Stimulated activated CD4-positive, alpha-beta T cell treated with anti-CD3 and anti-CD28 coated beads, TNF-alpha, amount 100 ng/mL, for 24 hours (primary cell): ENCODE data around the gene SFXN5.
"Not testable (repeated sequence)": the region's sequence is repeated elsewhere in the genome, so short reads cannot be mapped to it uniquely, and the experiment has no call there.

Source experiments
- DNase-seq, 3 experiments: peaks; one replicate each; pipeline ENCODE4 v3.0.0-alpha.2; 2020; ENCODE audit warnings: low read depth in 3 of 3

The SFXN5 gene

DNA sequence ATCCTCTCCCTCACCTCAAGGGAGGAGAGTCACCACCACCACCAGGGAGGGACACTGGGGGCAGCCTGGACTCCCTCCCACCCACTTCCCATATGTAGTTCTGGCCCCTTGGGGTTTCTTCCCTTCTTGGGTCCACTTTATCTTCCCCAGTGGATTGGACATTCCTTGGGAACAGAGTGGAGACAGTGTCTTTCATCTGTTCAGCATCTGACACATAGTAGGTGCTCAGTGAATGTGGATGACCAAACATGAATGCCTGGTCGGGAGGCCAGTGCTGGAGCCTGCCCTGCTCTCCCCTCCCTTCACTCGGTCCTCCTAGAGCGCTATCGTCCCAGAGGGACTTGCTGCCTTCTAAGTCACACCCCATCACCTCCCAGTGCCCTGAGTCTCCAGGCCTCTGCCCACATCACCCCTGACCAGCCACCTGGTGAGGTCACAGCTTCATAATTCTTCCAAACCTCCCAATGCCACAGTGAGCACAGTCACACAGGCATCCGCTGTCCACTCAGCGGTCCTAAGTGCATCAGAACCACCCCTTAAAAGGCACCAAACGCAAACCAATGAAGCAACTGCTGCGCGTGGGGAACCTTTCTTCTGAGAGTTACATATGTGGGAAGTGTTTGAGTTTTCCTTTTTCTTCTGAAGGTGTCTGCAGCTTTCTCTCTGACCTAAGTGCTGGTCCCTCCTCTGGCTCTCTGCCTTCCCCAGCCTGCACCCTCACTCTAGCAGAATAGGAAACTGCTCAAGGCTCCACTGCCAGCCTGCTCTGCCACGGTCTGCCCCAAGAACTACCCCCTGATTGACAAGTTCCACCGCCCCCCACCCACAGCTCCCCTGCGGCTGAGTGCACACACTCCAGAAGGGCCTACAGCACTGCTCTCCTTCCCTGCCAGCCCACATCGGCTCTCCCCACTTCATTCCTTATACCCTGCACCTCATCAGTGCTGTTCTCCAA is 7.2 kb upstream of the SFXN5 start:
- no peak for DNase-seq

DNA sequence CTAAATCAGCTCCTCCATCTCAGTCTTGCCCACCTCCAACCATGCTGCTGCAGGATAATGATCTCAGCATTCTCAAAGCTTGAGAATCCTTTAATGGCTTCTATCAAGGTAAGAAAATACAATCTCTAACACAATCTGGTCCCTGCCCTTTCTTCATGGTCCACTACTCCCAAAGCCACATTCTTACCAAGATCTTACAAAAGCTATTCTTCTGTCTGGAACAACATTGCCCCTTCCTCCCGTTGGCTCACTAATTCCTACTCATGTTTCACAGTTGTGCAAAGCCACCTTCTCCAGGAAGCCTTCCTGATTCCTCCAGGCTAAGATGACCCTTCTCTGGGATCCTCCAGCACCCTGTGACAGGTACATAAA is 5.9 kb upstream of the SFXN5 start:
- DNase-seq, result no peak

DNA sequence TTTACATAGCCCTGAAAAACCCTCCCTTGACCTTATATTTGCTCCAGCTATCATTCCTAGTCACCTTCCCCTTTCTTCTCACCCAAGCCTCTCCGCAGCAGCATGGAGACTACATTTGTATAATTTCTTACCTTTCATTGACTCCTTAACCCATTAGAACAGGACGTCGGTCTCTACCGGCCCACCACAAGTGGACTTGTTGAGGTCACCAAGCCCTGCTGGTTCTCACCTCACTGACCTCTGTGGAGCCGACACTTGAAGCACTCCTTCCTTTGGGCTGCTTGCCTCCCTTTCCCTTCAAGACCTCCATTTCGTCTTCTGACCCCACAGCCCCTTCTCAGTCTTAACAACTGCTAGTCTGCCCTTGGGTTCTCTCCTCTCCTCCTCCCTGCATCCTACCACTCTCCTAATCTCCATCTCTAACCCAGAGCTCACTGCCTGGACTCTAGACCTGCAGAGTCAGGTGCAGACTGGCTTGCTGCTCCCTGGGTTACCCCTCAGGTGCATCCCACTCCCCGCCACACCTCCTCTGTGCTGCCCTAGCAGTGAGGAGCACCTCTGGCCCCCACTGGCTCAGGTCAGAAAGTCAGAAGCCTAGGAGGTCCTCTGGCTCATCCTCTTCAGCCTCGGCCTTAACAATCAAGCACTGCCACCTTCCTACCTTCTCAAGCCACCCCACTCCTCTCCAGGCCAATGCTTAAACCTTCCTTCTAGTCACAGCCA is 5.3 kb upstream of the SFXN5 start:
- DNase-seq, result no peak

DNA sequence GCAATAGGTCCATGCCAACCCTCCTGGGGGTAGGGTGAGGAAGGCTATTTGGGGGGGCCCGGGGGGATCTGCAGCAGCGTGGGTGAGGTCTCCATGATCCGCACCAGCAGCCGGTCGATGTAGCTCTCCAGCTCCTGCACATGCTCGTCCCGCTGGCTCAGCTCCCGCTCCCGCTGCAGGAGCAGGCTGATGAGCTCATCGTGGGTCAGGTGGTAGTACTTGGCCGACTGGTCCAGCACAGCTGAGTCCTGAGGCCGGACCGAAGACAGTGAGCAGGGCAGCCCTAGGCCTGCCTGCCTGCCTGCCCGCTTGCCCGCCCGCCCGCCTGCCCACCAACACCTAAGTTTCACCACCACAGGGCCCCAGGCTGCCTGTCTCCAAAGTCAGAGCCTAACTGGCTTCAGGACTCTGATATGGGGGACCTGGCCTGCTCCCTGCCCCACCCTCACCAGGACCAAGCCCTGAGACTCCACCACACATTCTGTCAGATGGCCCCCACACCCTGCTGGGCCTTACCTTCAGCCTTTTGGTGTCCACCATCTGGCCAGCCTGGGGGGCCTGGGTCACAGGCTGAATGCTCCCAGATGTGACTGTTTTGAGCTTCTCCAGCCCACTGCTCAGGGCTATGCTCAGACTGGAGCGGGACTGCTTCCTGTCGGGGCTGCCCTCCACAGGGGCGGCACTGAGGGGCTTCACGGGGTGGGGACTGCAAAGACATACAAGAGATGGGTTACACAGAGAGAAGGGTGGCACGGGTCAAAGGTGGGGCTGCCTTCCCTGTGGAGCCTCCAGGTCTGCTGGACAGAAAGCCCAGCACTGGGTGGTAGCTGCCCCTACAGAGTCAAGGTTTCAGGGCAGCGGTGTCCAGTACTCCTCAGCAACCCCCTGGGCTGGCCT is 4.2 kb upstream of the SFXN5 start:
- DNase-seq, result no peak

DNA sequence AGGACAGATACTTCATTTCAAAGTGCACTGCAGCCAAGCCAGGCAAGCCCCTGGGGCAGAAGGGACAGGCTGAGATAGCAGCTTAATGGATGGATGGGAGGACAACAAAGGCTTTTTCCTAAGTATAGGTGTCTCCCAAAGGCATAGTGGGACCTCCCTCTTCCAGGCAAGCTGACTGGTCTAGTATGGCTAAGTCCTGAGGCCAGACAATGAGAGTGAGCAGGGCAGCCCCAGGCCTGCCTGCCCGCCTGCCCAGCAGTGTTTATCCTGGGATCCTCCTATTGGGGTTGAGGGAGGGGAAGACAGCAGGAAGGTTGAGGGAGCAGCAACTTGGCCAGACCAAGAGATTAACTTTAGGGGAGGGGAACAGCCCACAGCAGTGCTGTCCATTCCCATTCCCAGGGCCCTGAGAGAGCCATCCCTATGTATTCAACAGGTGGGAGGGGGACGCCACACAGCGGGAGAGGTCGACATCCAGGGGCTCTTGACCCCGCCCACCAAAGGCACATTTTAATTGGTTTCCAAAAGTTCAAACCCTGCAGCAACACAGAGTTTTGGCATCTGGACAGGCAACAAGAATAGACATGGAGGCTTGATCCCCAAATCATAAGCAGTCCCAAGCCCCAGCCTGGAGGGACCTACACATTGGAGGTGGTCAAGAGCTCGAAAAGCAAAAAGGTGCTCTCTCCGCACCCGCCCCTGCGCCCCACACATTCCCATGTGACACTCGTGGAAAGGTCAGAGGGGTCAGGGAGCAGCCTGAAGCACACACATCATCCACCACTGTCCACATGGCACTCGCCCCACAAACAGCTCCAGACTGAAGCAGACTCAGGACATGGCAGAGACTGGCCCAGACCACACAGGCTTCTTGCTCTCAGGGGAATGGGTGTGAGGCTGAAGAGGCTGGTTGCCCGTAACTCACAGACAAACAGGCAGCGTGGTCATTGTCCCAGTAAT is 2.9 kb upstream of the SFXN5 start:
- DNase-seq, result no peak

DNA sequence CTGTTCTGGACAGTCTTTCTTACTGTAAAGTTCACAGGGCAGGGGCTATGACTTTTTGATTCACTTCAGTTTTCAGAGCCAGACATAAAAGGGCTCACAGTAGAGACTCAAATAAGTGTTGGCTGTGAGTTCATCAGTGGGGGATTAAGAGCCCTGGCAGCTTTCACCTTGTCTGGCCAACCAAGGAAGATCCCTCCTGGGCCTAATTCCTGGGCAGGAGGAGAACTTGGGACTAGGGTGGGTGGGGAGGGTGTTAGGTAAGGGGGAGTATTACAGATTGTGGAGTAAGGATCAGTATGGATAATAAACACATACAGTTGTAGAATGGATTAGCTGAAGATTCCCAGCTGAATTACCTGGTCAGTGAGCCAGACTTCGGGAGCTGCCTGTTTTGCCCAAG is 904 bp upstream of the SFXN5 start:
- no peak for DNase-seq

DNA sequence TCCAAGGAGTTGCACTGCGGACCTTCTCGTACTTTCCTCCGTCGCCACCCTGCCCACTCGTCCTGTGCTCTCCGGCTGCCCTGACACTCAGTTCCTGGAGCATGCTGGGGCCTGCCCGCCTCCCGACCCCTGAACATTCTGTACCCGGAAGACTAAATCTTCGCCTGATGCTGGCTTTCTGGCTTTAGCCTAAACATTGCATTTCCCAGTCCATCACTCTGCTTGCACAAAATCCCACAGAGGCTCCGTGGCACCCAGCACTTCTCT is 550 bp upstream of the SFXN5 start:
- DNase-seq, result no peak

DNA sequence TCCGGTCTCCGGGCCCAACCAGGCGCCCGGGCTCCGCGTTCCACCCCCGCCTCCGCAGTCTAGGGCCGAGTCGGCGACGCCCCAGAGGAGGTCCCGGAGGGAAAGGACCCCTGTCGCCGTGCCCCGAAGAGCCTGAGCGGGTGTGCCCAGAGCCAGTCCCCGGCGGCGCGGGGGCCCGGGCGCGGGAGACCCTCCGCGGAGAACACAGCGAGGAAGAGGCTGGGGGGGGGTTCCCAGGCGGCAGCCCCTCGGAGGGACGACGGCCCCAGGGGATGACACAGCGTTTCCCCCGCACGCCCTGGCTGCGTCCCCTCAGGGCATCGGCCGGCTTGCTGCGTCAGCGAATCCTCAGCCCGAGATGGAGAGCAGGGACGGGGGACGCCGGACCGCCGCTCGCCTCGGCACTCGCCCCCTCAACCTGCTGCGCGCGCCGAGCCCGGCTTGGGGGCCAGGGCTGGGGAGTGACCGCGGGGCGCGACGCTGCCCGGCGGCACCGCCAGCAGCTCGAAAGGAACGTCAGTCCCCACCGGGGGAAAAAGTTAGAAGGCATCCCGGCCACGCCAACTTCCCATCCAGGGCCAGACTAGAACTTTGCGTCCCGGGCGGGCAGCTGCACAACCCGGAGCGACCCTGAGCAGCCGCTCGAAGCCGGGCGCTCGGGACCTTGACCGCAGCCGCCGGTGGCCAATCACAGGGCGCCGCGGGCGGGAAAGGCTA is 711 bp downstream of the SFXN5 start:
- peak in 1 of 3 experiments; percentile 52 for DNase-seq

DNA sequence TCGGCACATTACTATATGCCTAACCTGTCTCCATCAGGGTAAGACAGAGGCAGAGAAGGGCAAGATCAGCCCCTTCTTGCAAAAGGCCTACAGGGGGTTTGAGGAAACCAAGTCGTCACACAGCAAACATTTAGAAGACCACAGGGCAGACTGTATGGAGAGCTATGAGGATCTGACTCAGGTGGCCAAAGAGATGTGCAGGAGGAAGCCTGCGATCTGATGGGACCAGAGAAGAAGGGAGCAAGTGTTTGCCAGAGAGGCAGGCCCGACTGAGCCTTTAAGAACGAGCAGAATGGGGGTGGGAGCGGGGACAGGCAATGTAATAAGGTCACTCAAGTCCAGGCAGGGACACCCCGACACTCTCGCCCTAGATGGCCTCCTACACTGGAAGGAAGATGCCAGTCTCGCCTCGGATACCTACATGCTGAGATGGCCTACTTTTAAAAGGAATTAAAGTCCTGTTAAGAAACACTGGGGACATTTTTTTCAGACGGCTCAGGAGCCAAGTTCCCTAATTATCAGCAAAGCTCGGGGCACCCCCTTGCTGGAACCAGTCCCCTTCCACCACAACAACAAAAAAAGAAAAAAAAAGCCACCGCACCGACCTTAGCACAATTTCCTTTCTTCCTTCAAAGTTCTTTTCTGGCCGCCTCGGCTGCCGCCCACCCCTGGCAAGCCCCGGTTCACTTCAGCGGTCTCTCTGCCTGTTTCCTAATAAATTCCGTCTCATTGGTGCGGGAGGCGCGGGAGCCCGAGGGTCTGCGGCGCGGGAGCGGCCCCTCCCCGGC is 1.5 kb downstream of the SFXN5 start:
- no peak for DNase-seq

DNA sequence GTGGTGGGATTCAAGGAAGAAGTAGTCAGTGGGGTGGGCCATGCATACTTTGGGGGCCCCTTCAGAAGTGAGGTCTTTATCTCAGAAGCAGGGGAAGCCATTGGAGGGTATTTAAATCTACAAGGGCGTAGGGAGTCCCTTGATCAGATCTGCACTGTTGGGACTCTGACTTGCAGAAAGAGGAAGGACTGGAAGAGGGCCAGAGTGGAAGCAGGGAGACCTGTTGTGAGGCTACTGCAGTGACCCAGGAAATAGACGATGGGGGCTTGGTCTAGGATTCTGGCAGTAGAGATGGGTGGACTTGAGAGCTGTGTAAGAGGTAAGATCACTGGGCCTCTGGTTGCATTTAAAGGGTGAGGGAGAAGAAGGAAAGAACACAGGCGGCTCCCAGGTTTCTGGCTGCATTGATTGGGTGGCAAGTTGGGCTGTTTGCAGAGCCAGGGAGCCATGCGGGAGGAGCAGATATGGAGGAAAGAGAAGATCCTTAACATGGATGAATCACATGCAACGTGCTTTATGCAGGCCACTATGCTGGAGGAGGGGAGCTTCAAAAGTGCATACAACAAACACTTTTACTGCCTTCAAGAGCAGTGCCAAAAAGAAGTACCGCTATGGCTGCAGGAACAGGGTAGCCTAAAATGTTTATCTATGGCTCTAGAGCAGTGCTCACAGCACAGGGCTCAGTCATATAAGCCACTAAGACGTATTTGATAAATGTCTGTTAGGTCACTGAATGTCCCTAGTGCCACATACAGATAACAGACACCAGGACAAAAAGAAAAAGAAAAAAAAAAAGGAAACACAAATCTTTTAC is 2.3 kb downstream of the SFXN5 start:
- no peak for DNase-seq

DNA sequence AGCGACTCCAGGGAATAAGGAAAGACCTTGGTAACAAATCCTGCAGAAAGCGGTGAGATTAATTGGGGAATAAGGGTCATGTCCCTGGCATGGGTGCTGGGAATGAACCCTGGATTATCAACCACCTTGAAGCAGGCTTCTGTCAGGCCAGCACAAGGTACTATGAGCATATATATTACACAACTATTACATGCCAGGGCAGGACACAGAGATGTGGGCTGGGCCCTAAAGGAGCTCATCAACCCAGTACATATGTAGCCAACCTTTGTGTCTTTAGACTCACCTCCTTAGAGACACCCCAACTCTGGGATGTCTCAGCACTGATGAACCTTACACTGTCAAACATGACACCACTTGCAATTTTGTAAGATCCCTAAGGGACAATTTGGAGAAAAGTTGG is 3.4 kb downstream of the SFXN5 start:
- no peak for DNase-seq

DNA sequence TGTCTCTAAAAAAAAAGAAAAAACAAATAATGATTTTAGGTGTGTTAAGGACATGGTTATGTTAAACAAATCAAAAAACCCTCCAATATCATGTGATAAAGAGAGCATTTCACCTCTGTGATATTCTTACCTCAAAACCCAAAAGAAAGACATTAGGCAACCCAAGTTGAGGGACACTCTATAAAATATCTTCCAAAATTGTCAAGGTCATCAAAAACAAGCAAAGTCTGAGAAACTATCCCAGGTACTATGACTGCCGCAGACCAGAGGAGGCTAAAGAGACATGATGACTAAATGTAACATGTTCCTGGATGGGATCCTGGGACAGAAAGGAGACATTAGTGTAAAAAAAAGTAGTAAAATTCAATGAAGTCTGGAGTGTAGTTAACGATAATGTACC is 4.5 kb downstream of the SFXN5 start:
- DNase-seq, result no peak

DNA sequence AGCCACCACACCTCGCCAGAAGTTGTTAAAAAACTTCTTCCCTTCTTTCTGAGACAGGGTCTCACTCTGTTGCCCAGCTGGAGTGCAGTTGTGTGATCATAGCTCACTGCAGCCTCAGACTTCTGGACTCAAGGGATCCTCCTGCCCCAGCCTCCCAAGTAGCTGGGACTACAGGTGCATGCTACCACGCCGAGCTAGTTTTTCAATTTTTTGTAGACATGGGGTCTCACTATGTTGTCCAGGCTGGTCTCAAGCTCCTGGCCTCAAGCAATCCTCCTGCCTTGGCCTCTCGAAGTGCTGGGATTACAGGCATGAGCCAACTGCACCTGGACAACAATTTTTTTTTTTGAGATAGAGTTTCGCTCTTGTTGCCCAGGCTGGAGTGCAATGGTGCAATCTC is 6.4 kb downstream of the SFXN5 start:
- DNase-seq, result not testable (repeated sequence)

DNA sequence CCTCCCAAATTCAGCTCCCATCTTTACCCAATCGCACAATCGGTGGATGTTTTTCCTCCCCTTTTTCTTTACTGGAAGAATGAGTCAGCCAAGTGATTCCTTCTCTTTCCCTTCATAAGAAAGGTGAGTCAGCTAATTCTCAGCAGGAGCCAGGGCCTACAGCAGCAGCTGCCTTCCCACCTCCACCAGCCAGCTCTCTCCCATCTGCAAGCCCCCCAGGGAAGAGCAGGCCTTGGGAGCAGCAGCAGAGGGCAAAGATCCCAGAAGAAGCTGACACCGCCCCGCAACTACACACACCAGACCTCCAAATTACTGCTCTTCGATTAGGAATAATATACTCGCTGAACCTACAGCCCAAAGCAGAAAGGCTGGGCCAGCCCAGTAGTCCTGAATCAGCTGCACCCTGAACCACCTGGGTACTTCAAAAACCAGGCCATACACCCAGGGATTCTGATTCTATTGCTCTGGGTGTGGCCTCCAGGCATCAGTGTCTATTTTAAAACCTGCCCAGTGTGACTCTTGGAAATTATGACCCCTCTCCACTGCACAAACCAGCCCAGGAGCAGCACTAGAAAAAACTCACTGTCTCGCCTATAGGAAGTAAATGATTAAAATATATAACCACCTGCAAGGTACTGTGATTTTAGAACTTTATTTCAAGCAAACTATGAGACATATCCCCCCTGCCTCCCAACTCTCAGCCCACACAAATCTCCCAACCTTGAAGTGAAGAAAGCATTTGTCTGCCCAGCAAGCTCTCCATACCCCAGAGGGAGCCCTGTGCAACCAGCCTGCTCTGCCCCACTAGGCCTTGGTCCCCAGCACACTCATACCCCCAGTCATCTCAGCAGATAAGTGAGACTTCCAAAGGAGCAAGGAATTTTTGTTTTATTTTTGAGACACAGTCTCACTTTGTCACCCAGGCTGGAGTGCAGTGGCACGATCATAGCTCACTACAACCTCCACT is 7.3 kb downstream of the SFXN5 start:
- no peak for DNase-seq

DNA sequence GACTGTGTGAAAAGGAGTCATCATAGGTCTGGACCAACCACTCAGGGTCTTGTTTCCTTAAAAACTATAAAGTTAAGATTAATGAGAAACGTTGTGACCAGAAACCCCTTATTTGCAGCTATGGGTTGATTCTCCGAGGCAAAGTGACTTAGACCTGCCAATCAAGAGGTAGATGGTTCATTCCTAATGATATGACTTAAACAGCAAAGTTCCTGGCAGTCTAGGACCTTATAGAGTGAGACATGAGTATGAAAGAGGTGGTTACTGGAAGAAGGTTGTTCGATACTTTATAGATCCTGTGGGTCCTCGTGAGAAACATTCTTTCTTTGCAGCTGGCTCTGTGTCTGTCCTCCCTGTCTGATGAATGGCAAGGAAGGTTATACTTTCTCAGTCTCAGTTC is 8.0 kb downstream of the SFXN5 start:
- no peak for DNase-seq

DNA sequence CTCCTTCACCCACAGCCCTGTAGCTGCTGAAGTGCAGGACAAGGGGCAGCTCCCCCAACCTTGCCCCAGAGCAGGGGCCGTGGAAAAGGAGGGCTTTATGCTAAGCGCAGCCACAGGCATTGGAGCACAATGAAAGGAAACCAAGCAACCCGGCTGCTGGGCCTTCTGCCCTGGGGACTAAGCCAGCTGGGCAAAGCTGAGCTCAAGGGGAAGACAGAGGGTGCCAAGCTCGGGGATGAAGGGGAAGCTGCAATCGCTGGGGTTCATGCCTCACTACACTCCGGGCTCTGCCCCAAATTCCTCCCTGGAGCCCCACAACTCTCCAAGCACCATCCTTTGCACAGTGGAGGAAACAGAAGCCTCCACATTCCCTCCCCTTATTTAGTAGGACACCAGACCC is 12.4 kb downstream of the SFXN5 start:
- no peak for DNase-seq

DNA sequence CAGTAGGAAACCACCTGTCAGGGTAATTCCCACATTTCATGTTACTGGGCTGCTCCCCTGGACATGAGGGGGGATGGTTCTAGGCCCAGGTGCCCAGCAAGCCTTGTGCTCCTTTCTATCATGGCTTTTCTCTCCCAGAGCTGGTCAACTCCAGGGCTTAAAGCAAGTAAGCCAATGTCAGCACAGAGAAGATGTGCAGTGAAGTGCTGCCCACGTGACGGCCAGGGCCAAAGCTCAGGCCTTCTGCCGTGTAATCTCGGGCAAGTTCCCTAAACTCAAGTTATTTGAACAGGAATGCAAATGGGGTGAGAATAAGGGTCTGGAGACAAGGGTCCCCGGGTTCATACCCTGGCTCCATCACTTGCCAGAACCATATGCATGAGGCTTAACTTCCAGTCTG is 16.5 kb downstream of the SFXN5 start:
- DNase-seq, result no peak
